GM12872 (cell line): ENCODE measurements around the gene GAS7.

ENCODE experiments used
- CTCF ChIP-seq: IDR thresholded peaks from 3 replicates; pipeline ENCODE4 v1.5.1; 2011; ENCODE audit warnings: low read depth, mild to moderate bottlenecking, low read length, moderate library complexity; ENCODE audit not compliant: insufficient read depth

Gene GAS7

GRCh38 chr17:10058921-10059683, 139.3 kb downstream of the GAS7 start:
- no peak for TF ChIP-seq CTCF

GRCh38 chr17:10055262-10055975, 143.0 kb downstream of the GAS7 start:
- TF ChIP-seq CTCF, result no peak

- no peak for TF ChIP-seq CTCF
These were observed 144.4 kb downstream of the GAS7 start for GRCh38 chr17:10053782-10054540.

- TF ChIP-seq CTCF, result no peak
These were observed 146.1 kb downstream of the GAS7 start for GRCh38 chr17:10052106-10052813.

GRCh38 chr17:10051112-10051511, 147.3 kb downstream of the GAS7 start:
- TF ChIP-seq CTCF, result no peak

- TF ChIP-seq CTCF, result no peak
These were observed 147.8 kb downstream of the GAS7 start for GRCh38 chr17:10050597-10051101.
